Gastrocnemius medialis (tissue), 4 donors: ENCODE data around the gene ATL1.

Source experiments
- CTCF ChIP-seq, 5 experiments: fragments of 450-650 bp in 3 of 5; fragments of 200-600 bp in 2 of 5; sonication (generic) in 2 of 5; IDR thresholded peaks in 4 of 5; conservative IDR thresholded peaks in 1 of 5; 1 replicate in 4 of 5; 2 replicates in 1 of 5; pipeline ENCODE4 v1.5.1; 2016 to 2019; ENCODE audit warnings: antibody characterized with exemption in 5 of 5, mild to moderate bottlenecking in 3 of 5, moderate library complexity in 3 of 5
- POLR2A ChIP-seq, 2 donors: fragments of 450-650 bp; IDR thresholded peaks; one replicate each; pipeline ENCODE4 v1.6.1; 2017; ENCODE audit warnings: antibody characterized with exemption in 2 of 2, mild to moderate bottlenecking in 2 of 2, moderate library complexity in 2 of 2

GRCh38 chr14:50656776-50657175 lies 96.8 kb downstream of the ATL1 start:
- TF ChIP-seq CTCF (IDR thresholded peaks at IDR 0.05 in 4 of 5, conservative IDR thresholded peaks at IDR 0.05 in 1 of 5) (no peak), POLR2A (IDR thresholded peaks at IDR 0.05) (no peak)
